Neuron (in vitro differentiated cells): ENCODE results near the gene ZGPAT.

Source experiments
- H2AFZ ChIP-seq: one replicate; pipeline ENCODE4 v1.6.1; 2013; ENCODE audit warnings: low read depth, mild to moderate bottlenecking, inconsistent platforms, low read length, moderate library complexity
- H3K27me3 ChIP-seq: one replicate; pipeline ENCODE4 v1.6.1; 2013; ENCODE audit warnings: low read length; ENCODE audit not compliant: insufficient read depth
- H3K36me3 ChIP-seq: one replicate; pipeline ENCODE4 v1.6.1; 2013; ENCODE audit warnings: low read length; ENCODE audit not compliant: insufficient read depth
- H3K4me1 ChIP-seq: one replicate; pipeline ENCODE4 v1.6.1; 2013; ENCODE audit warnings: low read length; ENCODE audit not compliant: insufficient read depth
- H3K4me3 ChIP-seq: 2 replicates; pipeline ENCODE4 v1.5.1; 2013; ENCODE audit warnings: mild to moderate bottlenecking, low read length, moderate library complexity
- H3K9me3 ChIP-seq: one replicate; pipeline ENCODE4 v1.6.1; 2013; ENCODE audit warnings: low read length

The ZGPAT gene

DNA sequence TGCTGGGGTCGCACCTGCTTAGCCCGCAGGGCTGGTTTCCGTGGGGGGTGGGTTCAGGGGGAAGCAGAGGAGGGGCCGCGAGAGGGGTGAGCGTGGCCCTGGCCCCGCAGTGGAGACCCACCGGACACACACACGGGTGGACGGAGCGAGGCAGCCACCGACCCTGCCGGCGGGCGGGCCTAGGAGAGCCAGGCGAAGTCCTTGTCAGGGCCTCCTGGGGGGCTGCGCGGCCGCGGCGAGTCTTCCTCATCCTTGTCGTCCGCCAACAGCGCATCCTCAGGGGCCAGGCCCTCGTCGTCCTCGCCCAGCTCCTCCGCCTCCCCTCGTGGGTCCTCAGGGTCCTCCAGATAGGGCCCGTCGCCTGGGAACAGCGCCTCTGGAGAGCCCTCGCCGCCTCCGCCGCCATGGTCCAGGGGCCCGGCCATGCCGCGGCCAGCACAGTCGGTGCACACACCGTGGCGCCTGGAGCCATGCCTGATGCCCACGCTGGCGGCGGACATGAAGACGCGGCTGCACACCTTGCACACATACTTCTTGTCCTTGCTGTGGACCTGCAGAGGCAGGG is 39.0 kb downstream of the ZGPAT start:
- Histone ChIP-seq H3K9me3 (no peaks in the 10 kb centered on the region), H3K4me1 (peaks cover 7% of the 10 kb centered on the region), H3K27me3 (no peaks in the 10 kb centered on the region), H3K4me3 (no peak overlapping the region), H2AFZ (no peak overlapping the region), H3K36me3 (peaks cover 39% of the 10 kb centered on the region)

DNA sequence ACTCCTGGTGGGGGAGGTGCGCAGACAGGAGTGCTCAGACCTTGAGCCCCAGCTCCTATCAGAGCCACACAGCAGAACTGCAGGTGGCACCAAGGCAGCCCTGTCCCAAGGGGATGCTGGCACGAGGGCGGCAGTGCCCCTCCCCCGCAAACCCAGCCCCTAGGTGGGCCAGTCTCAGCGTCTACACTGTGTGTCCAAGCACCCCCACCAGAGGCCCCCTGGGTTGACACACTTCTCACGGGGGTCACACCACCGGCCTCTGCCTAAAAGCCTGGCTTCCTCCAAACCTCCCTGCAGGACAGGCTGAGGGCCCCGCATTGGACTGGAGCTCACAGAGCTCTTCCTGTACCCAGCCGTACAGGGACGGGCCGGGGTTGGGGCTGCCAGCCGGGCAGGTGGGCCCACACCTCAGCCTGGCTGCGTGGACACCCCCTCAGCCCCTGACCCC is 39.8 kb downstream of the ZGPAT start:
- Histone ChIP-seq H3K4me1 (peaks cover 6% of the 10 kb centered on the region), H3K27me3 (no peaks in the 10 kb centered on the region), H3K9me3 (no peaks in the 10 kb centered on the region), H3K36me3 (peaks cover 34% of the 10 kb centered on the region), H3K4me3 (no peak overlapping the region), H2AFZ (no peak overlapping the region)

DNA sequence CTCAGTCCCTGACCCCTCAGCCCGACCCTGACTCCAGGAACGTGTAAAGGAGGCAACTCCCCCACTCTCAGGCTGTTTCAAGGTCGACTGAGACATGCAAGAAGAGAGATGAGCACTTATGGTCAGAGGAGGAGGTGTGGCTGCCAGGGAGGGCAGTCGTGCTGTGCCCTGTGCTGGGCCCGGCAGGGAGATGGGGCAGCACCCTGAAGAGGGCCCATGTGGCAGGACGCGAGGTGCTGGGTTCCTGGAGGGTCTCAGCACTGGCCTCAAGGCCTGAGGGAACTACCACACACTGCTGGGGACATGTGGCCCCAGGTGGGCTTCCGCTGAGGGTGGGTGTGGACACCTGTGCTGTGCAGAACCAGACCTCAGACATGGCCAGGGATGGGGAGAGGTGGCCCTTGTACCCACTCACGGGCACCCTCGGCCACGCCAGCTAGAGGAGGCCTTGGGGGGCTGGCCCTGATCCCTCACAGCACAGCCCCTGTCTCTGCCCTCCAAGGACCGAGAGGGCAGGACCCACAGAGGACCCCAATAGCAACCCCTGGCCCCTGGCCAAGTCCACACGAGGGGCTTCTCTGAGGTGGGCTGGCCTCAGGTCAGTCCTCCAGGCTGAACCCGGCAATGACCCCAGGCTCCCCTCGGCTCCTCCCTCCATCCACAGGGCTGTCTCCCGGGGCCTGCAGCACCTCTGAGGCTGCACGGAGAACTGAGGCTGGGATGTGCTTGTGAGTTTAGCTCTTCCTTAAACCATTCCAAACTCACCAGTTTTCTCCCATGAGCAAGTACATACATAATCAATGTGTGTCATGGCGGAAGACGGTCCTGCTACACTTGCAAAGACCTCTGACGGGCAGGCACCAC is 40.5 kb downstream of the ZGPAT start:
- Histone ChIP-seq H2AFZ (no peak overlapping the region), H3K4me1 (peaks cover 6% of the 10 kb centered on the region), H3K27me3 (no peaks in the 10 kb centered on the region), H3K36me3 (peaks cover 33% of the 10 kb centered on the region), H3K9me3 (no peaks in the 10 kb centered on the region), H3K4me3 (no peak overlapping the region)

DNA sequence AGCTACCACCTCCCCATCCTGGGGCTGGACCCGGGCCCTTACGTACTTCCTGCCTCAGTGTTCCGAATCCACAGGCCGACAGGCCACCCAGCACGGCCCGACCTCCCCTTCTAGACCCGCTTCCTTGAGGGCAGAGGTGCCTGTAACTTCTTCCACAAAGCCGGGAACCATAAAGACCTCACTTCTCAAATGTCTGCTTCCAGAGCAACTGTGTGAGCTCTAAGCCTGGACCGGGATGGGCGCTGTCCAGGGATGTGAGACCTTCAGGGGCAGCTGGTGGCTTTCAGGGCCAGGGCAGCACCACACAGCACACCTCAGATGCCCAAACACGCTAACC is 41.1 kb downstream of the ZGPAT start:
- no peak overlapping the region for H3K4me3 ChIP-seq
- no peak overlapping the region for H2AFZ ChIP-seq
- H3K9me3 ChIP-seq: no peaks in the 10 kb centered on the region
- no peaks in the 10 kb centered on the region for H3K27me3 ChIP-seq
- peaks cover 6% of the 10 kb centered on the region for H3K4me1 ChIP-seq
- H3K36me3 ChIP-seq: peaks cover 27% of the 10 kb centered on the region

DNA sequence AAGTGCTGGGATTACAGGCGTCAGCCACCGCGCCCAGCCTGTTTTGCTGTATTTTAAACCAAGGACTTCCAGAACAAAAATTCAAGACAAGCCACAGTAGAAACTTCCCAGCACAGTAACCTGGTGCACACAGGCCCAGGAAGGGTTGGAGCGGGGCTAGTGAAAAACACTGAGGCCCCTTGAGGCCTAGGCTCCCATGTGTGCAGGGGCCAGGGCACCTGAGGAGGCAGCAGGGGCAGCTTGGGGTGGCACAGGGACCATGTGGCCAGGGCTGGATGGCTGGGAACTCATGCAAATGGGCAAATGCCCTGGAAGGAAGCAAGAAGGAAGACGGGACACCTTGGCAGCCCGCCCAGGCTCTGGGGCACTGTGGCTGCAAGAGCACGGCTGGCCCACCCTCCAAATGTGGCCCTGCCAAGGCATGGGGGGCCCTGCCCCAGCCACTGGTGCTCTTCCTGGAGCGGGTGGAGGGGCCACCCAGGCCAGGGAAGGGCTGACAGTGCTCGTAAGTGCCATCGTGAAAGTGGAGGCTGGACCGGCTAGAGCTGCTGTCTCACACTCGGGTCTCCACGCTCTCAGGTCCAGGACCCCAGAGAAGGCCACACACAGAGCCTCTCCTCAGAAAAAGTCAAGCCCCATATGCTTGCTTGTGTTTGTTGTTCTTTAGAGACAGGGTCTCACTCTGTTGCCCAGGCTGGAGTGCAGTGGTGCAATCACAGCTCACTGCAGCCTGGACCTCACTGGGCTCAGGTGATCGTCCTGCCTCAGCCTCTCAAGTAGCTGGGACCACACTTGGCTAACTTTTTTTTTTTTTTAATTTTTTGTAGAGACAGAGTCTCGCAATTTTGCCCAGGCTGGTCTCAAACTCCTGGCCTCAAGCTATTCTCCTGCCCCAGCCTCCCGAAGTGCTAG is 42.0 kb downstream of the ZGPAT start:
- Histone ChIP-seq H3K9me3 (no peaks in the 10 kb centered on the region), H3K4me1 (peaks cover 6% of the 10 kb centered on the region), H3K4me3 (no peak overlapping the region), H3K27me3 (no peaks in the 10 kb centered on the region), H3K36me3 (peaks cover 20% of the 10 kb centered on the region), H2AFZ (no peak overlapping the region)

DNA sequence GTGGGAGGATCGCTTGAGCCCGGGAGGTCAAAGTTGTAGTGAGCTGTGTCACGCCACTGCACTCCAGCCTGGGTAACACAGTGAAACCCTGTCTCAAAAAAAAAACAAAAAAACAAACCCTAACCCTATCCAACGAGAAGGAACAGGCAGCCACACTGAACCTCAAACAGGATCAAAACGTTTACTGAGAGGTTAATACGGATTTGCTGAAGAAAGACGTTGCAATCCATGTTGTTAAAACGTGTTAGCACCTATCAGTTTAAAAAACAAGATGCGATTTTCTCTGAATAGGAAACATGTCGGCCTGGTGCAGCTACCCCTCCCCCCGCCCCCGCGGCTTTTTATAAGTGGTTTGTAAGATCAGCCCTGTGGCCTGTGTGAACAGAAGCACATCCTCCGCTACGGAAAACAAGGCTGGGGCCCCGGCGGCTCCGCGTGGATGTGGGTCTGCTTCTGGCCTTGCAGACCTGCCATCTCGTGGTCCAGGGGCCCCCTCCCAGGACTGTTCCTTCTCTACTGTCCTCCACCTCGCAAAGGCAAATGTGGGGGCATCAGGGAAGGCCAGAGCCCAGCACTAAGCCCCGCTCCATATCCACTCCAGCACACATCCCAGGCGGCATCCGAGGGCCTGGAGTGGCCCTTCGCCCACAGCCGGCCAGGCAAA is 43.1 kb downstream of the ZGPAT start:
- Histone ChIP-seq H2AFZ (no peak overlapping the region), H3K4me3 (no peak overlapping the region)

DNA sequence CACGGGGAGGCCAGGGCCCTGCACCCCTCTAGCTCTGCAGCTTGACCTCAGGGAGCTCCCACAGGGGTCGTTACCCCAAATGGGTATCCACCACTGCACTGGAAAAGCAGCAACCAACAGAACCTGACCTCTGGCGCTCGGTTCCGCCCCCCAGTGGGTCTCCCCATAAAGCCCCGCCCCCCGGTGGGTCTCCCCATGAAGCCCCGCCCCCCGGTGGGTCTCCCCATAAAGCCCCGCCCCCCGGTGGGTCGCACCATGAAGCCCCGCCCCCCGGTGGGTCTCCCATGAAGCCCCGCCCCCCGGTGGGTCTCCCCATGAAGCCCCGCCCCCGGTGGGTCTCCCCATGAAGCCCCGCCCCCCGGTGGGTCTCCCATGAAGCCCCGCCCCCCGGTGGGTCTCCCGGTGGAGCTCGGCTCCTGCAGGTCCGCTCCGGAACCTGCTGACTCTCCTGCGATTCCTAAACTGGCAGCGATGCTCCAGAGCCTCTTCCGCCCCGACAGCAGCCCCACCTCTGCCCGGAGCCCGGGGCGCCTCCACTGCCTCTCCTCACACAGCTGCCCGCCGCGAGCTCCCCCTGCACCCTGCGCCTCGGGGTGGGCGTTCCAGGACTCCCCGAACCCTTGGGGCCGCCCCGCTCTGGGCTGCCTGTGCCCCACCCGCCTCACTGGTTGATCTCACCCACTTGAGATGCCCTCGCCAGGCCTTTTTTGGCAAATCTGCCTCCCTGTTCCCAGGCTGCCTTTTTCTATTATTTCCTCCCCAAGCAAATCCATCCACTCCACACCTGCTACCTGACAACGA is 43.8 kb downstream of the ZGPAT start:
- Histone ChIP-seq H3K27me3 (no peaks in the 10 kb centered on the region), H3K36me3 (peaks cover 15% of the 10 kb centered on the region), H3K9me3 (no peaks in the 10 kb centered on the region), H2AFZ (no peak overlapping the region), H3K4me1 (peaks cover 6% of the 10 kb centered on the region), H3K4me3 (no peak overlapping the region)

More for the DNA sequence above, 43.1 kb downstream of the ZGPAT start:
- H3K9me3 ChIP-seq: no peaks in the 10 kb centered on the region
- H3K36me3 ChIP-seq: peaks cover 15% of the 10 kb centered on the region
- H3K27me3 ChIP-seq: no peaks in the 10 kb centered on the region
- H3K4me1 ChIP-seq: peaks cover 6% of the 10 kb centered on the region

DNA sequence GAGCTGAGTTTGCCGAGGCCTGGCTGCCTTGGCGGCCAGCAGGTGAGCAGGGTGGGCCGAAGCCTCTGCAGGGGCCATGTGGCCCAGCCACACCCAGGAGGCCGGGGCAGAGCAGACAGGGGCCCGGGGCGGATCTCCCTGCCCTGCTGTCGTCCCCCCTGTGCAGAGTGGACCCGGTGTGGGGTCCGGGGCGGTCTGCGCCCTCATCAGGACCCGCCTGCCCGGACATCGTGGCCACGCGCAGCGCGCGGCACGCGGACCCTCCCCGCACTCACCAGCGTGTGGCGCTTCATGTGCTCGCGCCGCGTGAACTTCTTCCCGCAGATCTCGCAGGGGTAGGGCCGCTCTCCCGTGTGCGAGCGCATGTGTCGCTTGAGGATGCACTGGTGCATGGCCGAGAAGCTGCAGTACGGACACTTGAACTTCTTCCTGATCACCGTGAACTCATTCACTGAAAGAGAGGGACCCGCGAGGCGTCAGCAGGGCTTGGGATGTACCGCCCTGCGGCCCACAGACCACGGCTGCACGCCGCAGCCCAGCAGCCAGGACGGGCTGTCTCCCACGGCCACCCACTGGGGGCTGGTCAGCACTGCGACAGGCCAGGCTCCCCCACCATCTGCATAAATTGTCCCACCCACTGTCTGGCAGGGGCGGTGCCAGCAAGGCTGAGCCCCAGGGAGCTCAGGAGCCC is 44.7 kb downstream of the ZGPAT start:
- Histone ChIP-seq H3K4me1 (peaks cover 6% of the 10 kb centered on the region), H2AFZ (no peak overlapping the region), H3K27me3 (no peaks in the 10 kb centered on the region), H3K9me3 (no peaks in the 10 kb centered on the region), H3K4me3 (no peak overlapping the region), H3K36me3 (peaks cover 12% of the 10 kb centered on the region)

DNA sequence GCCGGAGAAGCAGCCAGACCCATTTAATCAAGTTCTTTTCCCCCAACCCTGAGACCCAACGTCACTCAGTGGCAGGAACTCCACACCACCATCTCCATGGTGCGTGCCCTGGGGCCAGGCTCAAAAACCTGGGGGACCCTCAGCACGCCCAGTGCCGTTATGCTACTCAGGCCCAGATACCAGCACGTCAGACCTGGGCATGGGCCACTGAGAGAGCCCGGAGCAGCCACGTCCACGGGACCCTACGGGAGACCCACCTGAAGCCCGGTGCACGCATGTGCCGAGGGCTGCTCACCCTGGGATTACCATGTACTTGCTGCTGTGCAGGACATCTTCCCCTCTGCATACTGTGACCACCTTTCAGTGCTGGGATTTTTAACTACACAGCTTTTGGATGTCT is 45.5 kb downstream of the ZGPAT start:
- Histone ChIP-seq H3K36me3 (peaks cover 12% of the 10 kb centered on the region), H2AFZ (no peak overlapping the region), H3K4me3 (no peak overlapping the region), H3K4me1 (peaks cover 6% of the 10 kb centered on the region), H3K9me3 (no peaks in the 10 kb centered on the region), H3K27me3 (no peaks in the 10 kb centered on the region)

DNA sequence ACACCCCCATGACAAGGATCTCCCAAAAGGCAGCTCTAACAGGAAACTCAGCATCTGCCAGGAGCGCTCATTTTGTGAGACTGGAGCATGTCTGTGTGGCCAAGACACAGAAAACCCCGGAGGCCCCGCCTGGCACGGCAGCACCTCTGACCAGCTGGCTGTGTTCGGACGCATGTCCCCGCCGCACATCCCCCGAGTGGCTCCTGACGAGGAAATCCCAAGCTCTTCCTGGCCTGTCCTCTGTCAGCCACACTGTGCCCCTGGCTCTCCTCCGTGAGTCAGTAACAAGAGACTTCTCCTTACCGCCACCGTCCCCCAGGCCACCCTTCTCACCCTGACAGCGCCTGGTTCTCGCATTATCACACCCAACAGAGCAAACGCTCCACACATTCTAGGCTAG is 46.2 kb downstream of the ZGPAT start:
- no peaks in the 10 kb centered on the region for H3K9me3 ChIP-seq
- no peaks in the 10 kb centered on the region for H3K27me3 ChIP-seq
- H3K36me3 ChIP-seq: peaks cover 12% of the 10 kb centered on the region
- no peak overlapping the region for H2AFZ ChIP-seq
- H3K4me3 ChIP-seq: no peak overlapping the region
- H3K4me1 ChIP-seq: peaks cover 6% of the 10 kb centered on the region

DNA sequence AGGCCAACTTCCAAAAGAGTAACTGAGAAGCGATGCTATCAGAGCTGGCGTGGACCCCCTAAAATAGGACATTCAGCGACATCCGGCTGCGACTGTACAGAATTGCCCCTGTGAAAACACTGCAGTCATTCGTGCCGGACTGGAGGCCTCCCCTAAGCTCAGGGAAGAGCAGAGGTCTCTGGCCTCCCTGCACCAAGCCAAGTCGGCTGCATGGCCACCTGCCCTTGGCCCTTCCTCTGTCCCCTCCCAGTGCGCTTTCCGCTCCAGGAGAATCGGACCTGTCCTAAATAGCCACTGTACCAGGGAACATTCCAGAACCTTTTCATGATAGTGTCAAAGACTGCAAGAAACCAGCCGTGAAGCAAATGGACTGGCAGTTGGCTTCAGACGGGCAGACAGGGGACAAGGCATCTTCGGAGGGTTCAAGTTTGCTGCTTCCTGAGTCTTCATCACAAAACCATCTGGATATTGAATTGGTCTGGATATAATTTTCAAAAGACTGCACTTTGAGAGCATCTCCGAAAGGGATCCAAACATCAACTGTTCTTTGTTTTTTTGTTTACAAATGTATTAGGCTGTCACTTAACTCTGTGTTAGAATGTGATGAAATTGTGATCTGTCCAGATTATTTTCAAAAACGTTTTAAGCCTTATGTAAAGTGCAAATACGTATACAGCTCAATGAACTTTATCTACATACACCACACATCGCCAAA is 48.3 kb downstream of the ZGPAT start:
- peaks cover 9% of the 10 kb centered on the region for H3K36me3 ChIP-seq

More for the DNA sequence above, 48.3 kb downstream of the ZGPAT start:
- Histone ChIP-seq H3K9me3 (no peaks in the 10 kb centered on the region), H3K4me1 (peaks cover 2% of the 10 kb centered on the region), H3K4me3 (no peak overlapping the region), H2AFZ (no peak overlapping the region), H3K27me3 (no peaks in the 10 kb centered on the region)
